HG02588 (cell line): Measurements from ENCODE around the gene DMBX1.

Experiments used
- ATAC-seq: cut with Tn5 transposase; IDR thresholded peaks from one replicate; pipeline ENCODE4 v1.9.1; 2021; ENCODE audit warnings: mild to moderate bottlenecking, moderate library complexity; ENCODE audit not compliant: unreplicated experiment

DMBX1 gene

GRCh38 chr1:46522969-46523320 lies 33.3 kb downstream of the DMBX1 start:
- ATAC-seq: no peak

DNA sequence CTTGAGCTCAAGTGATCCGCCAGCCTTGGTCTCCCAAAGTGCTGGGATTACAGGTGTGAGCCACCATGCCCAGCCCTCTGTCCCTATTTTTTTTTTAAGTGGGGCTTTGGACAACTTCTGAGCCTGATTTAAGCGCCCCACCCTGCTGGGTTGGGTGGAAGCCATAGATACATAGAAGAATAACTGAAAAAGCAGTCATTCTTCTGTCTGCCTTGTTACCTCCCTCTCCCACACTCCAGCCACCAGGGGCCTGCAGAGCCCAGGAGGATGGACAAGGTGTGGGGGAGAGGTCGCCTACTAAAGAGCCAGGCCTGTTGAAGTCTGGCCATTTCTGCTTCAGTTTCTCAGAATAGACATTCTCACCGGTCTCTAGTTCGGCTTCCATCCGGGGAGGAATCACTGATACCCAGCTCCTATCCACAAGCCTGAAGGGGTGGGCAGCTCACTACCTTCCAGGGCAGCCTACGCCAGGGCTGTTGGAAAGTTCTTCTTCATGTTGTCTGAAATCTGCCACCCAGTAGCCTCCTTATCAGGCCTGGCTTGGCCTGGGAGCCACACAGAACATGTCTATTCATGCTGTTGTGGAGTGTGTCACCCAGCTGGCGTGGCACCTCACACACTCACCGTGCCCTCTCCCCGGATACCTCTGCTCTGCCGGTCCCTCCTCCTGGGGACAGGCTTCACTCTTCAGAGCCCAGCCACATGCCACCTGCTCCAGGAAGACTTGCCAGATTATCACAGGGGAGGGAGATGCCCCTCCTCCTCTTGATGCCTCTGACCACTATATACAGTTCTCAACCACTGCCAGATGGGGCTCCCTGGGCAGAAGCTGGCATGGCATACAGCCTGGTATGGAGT lies 34.1 kb downstream of the DMBX1 start:
- no peak for ATAC-seq

GRCh38 chr1:46524843-46525242 lies 35.2 kb downstream of the DMBX1 start:
- no peak for ATAC-seq

GRCh38 chr1:46525253-46525983 lies 35.8 kb downstream of the DMBX1 start:
- ATAC-seq: no peak

GRCh38 chr1:46526013-46526690 lies 36.5 kb downstream of the DMBX1 start:
- no peak for ATAC-seq

- no peak for ATAC-seq
Measured at GRCh38 chr1:46526691-46527291, 37.2 kb downstream of the DMBX1 start.

DNA sequence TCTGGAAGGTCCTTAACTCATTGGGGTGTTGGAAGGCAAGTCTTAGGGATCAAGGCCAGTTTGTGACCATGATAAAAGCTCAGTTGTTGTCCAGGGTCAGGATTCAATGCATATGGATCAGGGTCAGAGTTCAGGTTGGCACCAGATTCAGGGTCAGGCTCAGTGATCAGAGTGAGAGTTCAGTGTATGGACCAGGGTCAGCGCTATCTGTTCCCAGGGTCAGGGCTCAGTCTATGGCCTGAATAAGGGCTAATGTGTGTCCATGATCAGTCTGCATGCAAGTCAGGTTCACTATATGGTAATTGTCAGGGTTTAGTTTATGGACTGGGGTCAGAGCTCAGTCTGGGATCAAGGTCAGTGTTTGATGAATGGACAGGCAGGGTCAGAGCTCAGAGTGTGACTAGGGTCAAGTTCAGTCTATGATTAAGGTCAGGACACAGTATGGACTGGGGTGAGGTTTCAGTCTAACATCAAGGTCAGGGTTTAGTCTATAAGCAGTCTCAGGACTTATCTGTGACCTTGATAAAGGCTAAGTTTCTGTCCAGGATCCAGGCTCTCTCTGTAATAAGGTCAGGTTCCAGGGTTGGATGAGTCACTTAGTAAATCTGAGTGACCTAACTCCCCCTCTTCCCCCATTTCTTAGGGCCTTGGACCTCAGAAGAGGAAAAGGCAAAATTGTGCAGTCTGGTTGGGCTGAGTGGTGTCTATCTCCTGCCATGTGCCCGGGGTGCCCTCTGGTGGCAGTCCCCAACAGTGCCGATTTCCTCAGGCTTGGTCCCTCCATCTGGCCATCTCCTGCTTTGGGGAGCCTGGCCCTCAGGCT lies 38.0 kb downstream of the DMBX1 start:
- peak; percentile 61 for ATAC-seq

- no peak for ATAC-seq
Measured at GRCh38 chr1:46528297-46528955, 38.8 kb downstream of the DMBX1 start.

- no peak for ATAC-seq
Measured at GRCh38 chr1:46529031-46529630, 39.5 kb downstream of the DMBX1 start.

- ATAC-seq: no peak
Measured at GRCh38 chr1:46530311-46530710, 40.7 kb downstream of the DMBX1 start.

- no peak for ATAC-seq
Measured at GRCh38 chr1:46530791-46531409, 41.3 kb downstream of the DMBX1 start.

DNA sequence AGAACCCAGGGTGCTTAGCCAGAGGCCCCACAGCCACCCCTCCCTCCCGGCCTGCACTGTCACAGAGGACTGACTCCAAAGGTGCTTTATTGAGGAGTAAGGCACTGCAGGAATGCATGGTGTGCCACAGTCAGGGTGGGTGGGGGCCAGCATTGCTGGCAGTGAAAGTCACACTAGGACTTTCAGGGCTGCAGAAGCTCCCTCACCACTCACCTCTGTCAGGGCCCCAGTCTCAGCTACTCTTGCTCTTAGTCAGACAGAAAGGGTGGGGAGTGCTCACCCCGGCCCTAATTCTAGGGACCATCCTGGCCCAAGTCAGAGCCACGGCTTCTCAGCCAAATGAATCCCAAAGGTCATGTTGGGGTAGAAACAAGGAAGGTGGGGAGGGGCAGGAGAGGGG lies 42.5 kb downstream of the DMBX1 start:
- ATAC-seq: no peak

- no peak for ATAC-seq
Measured at GRCh38 chr1:46532498-46533178, 43.0 kb downstream of the DMBX1 start.

- no peak for ATAC-seq
Measured at GRCh38 chr1:46533179-46533864, 43.7 kb downstream of the DMBX1 start.

GRCh38 chr1:46535063-46535462 lies 45.4 kb downstream of the DMBX1 start:
- ATAC-seq: no peak

GRCh38 chr1:46536527-46536926 lies 46.9 kb downstream of the DMBX1 start:
- ATAC-seq: no peak

- ATAC-seq: no peak
Measured at GRCh38 chr1:46537651-46538050, 48.0 kb downstream of the DMBX1 start.

DNA sequence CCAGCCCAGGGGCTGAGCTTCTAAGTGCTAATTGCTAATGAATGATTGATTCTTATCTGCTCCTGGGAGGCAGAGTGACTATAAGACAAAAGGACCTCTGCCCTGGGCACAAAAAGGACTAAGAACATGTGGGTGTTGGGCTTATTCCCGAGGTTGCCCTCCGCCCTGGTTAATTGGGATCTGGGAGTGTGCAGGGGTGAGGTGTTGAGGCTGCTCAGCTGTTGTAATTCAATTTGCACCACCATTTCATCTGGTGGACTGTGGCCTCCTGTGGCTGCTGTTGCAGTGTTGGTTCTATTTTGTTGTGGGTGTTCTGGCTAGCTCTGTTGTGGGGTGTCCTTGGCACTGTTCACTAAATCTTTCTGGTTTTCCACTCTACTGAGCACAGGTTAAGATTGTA lies 48.5 kb downstream of the DMBX1 start:
- no peak for ATAC-seq
